G401 (cell line): Measurements from ENCODE around the gene BAD. TPM values are rescaled to one million over a fixed set of nuclear protein-coding genes. Genes with fewer than 3 reads are reported as not detected.

ENCODE experiments used
- DNase-seq: peaks from one replicate; pipeline ENCODE4 v3.0.0-alpha.2; 2015; ENCODE audit warnings: low spot score
- in situ Hi-C: cut with HindIII; loops from 2 replicates; pipeline ENCODE4 v1.10.0; 2016; ENCODE audit warnings: low sequenced_read_pairs, mixed read lengths
- total RNA-seq: library from RNA; depleted of rRNA; stranded (reverse); fragments of >200 nt; shearing (Covaris generic); gene quantifications from 2 replicates; pipeline ENCODE4 v1.2.3, GENCODE V29; 2014

Gene BAD
- total RNA-seq, 1 experiment from 2014 or later = 146 TPM

- in situ Hi-C loops = no loop called here
- DNase-seq = peak; percentile 61
These were observed 14.7 kb upstream of the BAD start for GRCh38 chr11:64298966-64299846.

GRCh38 chr11:64297699-64298358 is 13.4 kb upstream of the BAD start:
- peak; percentile 43 for DNase-seq
- in situ Hi-C loops = no loop called here

- in situ Hi-C loops = no loop called here
- no peak for DNase-seq
These were observed 12.6 kb upstream of the BAD start for GRCh38 chr11:64296830-64297698.

- DNase-seq = no peak
- in situ Hi-C loops = no loop called here
These were observed 11.8 kb upstream of the BAD start for GRCh38 chr11:64296236-64296635.

- in situ Hi-C loops = no loop called here
- DNase-seq = no peak
These were observed 11.3 kb upstream of the BAD start for GRCh38 chr11:64295760-64296159.

- in situ Hi-C loops = no loop called here
- peak; percentile 80 for DNase-seq
These were observed 10.3 kb upstream of the BAD start for GRCh38 chr11:64294774-64295173.

- in situ Hi-C loops = no loop called here
These were observed 8.2 kb upstream of the BAD start for GRCh38 chr11:64292460-64293254.

GRCh38 chr11:64291752-64292459 is 7.4 kb upstream of the BAD start:
- DNase-seq = no peak
- in situ Hi-C loops = no loop called here

More at GRCh38 chr11:64292460-64293254, 8.2 kb upstream of the BAD start:
- no peak for DNase-seq

- no peak for DNase-seq
- in situ Hi-C loops = no loop called here
These were observed 6.8 kb upstream of the BAD start, which contains the start of gene KCNK4 for GRCh38 chr11:64291262-64291751. Gene KCNK4 (plus strand): TSS chr11:64291302. CDS start chr11:64293019, 1,717 bp downstream.

- in situ Hi-C loops = no loop called here
- no peak for DNase-seq
These were observed 6.1 kb upstream of the BAD start for GRCh38 chr11:64290352-64291261.

GRCh38 chr11:64289002-64289564 is 4.6 kb upstream of the BAD start:
- DNase-seq = no peak
- in situ Hi-C loops = no loop called here

- DNase-seq = no peak
- in situ Hi-C loops = no loop called here
These were observed 3.9 kb upstream of the BAD start for GRCh38 chr11:64288353-64288750.

- DNase-seq = no peak
- in situ Hi-C loops = no loop called here
These were observed 3.3 kb upstream of the BAD start for GRCh38 chr11:64287676-64288352.

- DNase-seq = no peak
- in situ Hi-C loops = no loop called here
These were observed 2.3 kb upstream of the BAD start for GRCh38 chr11:64286801-64287159.

GRCh38 chr11:64285885-64286800 is 1.7 kb upstream of the BAD start:
- peak; percentile 64 for DNase-seq
- in situ Hi-C loops = no loop called here
